K562 (cell line): ENCODE data around the gene SPOUT1. TPM values are rescaled to one million over a fixed set of nuclear protein-coding genes. Genes with fewer than 3 reads are reported as not detected.

Experiments
- ATAC-seq: fragments of 200-7000 bp; cut with Tn5 transposase; 3 replicates; pipeline ENCODE4 v1.9.1; 2020; ENCODE audit warnings: moderate library complexity
- BruUV-seq: library from RNA; stranded (reverse); fragments of 400-500 nt; replicated peaks from 2 replicates; lab custom pipeline; 2021; lab: Mats Ljungman, UMichigan
- CTCF ChIA-PET: fragments of 300-600 bp; formaldehyde crosslinking; extraction: SDS; loops from one replicate; lab custom pipeline; 2021; ENCODE audit warnings: low intra/inter-chr PET ratio; lab: Yijun Ruan, JAX
- POLR2A ChIA-PET: fragments of 300-600, 350-650 bp; sonication (Branson Sonifier 250); formaldehyde crosslinking; extraction: SDS; loops from one replicate; lab custom pipeline; 2021; ENCODE audit warnings: antibody characterized with exemption, inconsistent platforms; lab: Yijun Ruan, JAX
- DNase-seq, 4 experiments: peaks; one replicate each; pipeline versions ENCODE4 v3.0.0 to v3.0.0-alpha.2; 2011 to 2018; ENCODE audit warnings: low spot score in 3 of 4, mixed read lengths in 3 of 4; ENCODE audit errors: extremely low read depth in 1 of 4
- FAIRE-seq: peaks from 2 replicates; lab custom pipeline; 2011; peaks lifted over from hg19 to GRCh38; lab: Jason Lieb, UNC
- H2AFZ ChIP-seq: 2 replicates; pipeline ENCODE4 v1.6.0; 2011; ENCODE audit warnings: low read depth, low read length, control low read depth, inconsistent platforms
- H3K27ac ChIP-seq: fragments of 200-600 bp; 3 replicates; pipeline ENCODE4 v1.8.0; 2011; ENCODE audit warnings: low read depth, mild to moderate bottlenecking, control low read depth, inconsistent platforms, low read length, moderate library complexity, mixed read lengths; ENCODE audit errors: extremely low read depth
- H3K27me3 ChIP-seq, 2 experiments: fragments of 300-600 bp in 1 of 2; 2 replicates in 1 of 2; 3 replicates in 1 of 2; pipeline versions ENCODE4 v1.6.0 to v1.8.0; 2011; ENCODE audit warnings: inconsistent platforms in 2 of 2, low read length in 2 of 2, mild to moderate bottlenecking in 1 of 2, mixed read lengths in 1 of 2, moderate library complexity in 1 of 2; ENCODE audit not compliant: control insufficient read depth in 2 of 2, insufficient read depth in 2 of 2
- H3K36me3 ChIP-seq: fragments of 300-600 bp; 3 replicates; pipeline ENCODE4 v1.8.0; 2011; ENCODE audit warnings: mild to moderate bottlenecking, low read length, inconsistent platforms; ENCODE audit not compliant: control insufficient read depth, insufficient read depth
- H3K4me1 ChIP-seq, 2 experiments: fragments of 200-600 bp in 1 of 2; replicated peaks in 1 of 2; 2 replicates in 1 of 2; 3 replicates in 1 of 2; pipeline versions ENCODE4 v1.5.1 to v1.8.0; 2011; ENCODE audit warnings: inconsistent platforms in 2 of 2, low read length in 2 of 2, mild to moderate bottlenecking in 1 of 2, mixed read lengths in 1 of 2, moderate library complexity in 1 of 2; ENCODE audit not compliant: control insufficient read depth in 2 of 2, insufficient read depth in 2 of 2
- H3K4me2 ChIP-seq: 2 replicates; pipeline ENCODE4 v1.6.1; 2011; ENCODE audit warnings: low read length, control low read depth, inconsistent platforms, mixed read lengths; ENCODE audit not compliant: insufficient read depth
- H3K4me3 ChIP-seq: fragments of 200-600 bp; sonication (generic), shearing (Covaris generic); 2 replicates; pipeline ENCODE4 v1.5.1; 2016; ENCODE audit warnings: control low read depth, inconsistent platforms
- H3K79me2 ChIP-seq: fragments of 200-600 bp; 3 replicates; pipeline ENCODE4 v1.8.0; 2011; ENCODE audit warnings: low read length, inconsistent platforms; ENCODE audit not compliant: control insufficient read depth, insufficient read depth
- H3K9ac ChIP-seq, 2 experiments: 2 replicates each; pipeline versions ENCODE4 v1.6.0 to v1.6.1; 2011; ENCODE audit warnings: low read depth in 2 of 2, low read length in 2 of 2, control low read depth in 1 of 2, inconsistent platforms in 1 of 2, mild to moderate bottlenecking in 1 of 2, mixed read lengths in 1 of 2; ENCODE audit not compliant: insufficient read depth in 1 of 2
- H3K9me1 ChIP-seq: one replicate; pipeline ENCODE4 v1.6.0; 2011; ENCODE audit warnings: inconsistent platforms, mild to moderate bottlenecking, low read length, moderate library complexity; ENCODE audit not compliant: control insufficient read depth, insufficient read depth
- H3K9me3 ChIP-seq: replicated peaks from 2 replicates; pipeline ENCODE4 v1.5.1; 2011; ENCODE audit warnings: low read depth, low read length, inconsistent platforms; ENCODE audit not compliant: control insufficient read depth, insufficient read depth
- H4K20me1 ChIP-seq: replicated peaks from 2 replicates; pipeline ENCODE4 v1.6.1; 2011; ENCODE audit warnings: low read length, inconsistent platforms, mixed read lengths; ENCODE audit not compliant: control insufficient read depth, insufficient read depth
- NFE2L1 ChIP-seq: fragments of 450-650 bp; IDR thresholded peaks from 2 replicates; pipeline ENCODE4 v1.6.1; 2016; ENCODE audit warnings: missing genetic modification characterization, low read depth, mild to moderate bottlenecking, missing compliant biosample characterization, moderate library complexity, borderline replicate concordance
- POLR2G ChIP-seq: fragments of 200-400 bp; formaldehyde crosslinking; IDR thresholded peaks from 2 replicates; pipeline ENCODE4 v1.6.1; 2017; ENCODE audit warnings: low read depth, mild to moderate bottlenecking, antibody characterized with exemption, low read length, moderate library complexity
- RBFOX2 ChIP-seq: fragments of 200-400 bp; formaldehyde crosslinking; IDR thresholded peaks from 2 replicates; pipeline ENCODE4 v1.6.1; 2017; ENCODE audit warnings: low read depth, mild to moderate bottlenecking, low read length, moderate library complexity
- SREBF2 ChIP-seq: sonication (generic); formaldehyde crosslinking; IDR thresholded peaks from 2 replicates; pipeline ENCODE4 v1.4.0; 2020; ENCODE audit warnings: mild to moderate bottlenecking, missing genetic modification reagents
- WGBS: fragments of 100-300 bp; shearing (Covaris generic); methylation state at CpG from one replicate; pipeline ENCODE4 v1.1.6; 2016; ENCODE audit warnings: low coverage, mixed read lengths; ENCODE audit not compliant: insufficient coverage; ENCODE audit errors: missing lambda C conversion rate; 5-methylcytosine and 5-hydroxymethylcytosine counted together
- in situ Hi-C: fragments of 300-500 bp; cut with MboI; formaldehyde crosslinking; loops from 4 replicates; pipeline ENCODE4 v1.15.0; 2018; ENCODE audit warnings: inconsistent platforms, mixed read lengths
- intact Hi-C: fragments of 100-400 bp; cut with micrococcal nuclease; formaldehyde crosslinking; loops from 2 replicates; pipeline ENCODE4 v1.14.2; 2022
- polyA plus RNA-seq, 8 experiments: library from polyadenylated mRNA; depleted of rRNA in 4 of 8; stranded (reverse) in 5 of 8; unstranded in 3 of 8; fragments of >200 nt; fragmentation: Nextera tagmentation in 2 of 8; fragmentation: Illumina TruSeq in 1 of 8; extraction: Ambion mirVana in 2 of 8; extraction: Trizol in 1 of 8; gene quantifications; 2 replicates each; pipeline versions ENCODE4 v1.2.1 to v1.2.3, GENCODE V29; 2011 to 2014; ENCODE audit warnings: inconsistent platforms in 1 of 8, missing spikeins in 1 of 8
- total RNA-seq, 7 experiments: library from RNA; depleted of rRNA in 6 of 7; stranded (reverse); fragments of >200 nt in 6 of 7; fragmentation: Illumina TruSeq in 2 of 7; extraction: Trizol in 2 of 7; gene quantifications; 2 replicates each; pipeline versions ENCODE4 v1.2.1 to v1.2.3, GENCODE V29; 2011 to 2021; ENCODE audit warnings: low replicate concordance in 1 of 7
- TF ChIP-seq, protein P1 (sequence below), 3 experiments: IDR thresholded peaks in 2 of 3; conservative IDR thresholded peaks in 1 of 3; 2 replicates each; pipeline ENCODE4 v1.5.1; 2011 to 2012; ENCODE audit warnings: low read length in 3 of 3, mild to moderate bottlenecking in 3 of 3, control low read depth in 2 of 3, improper control_type of control experiment in 1 of 3, inconsistent platforms in 1 of 3, low read depth in 1 of 3, mixed read lengths in 1 of 3, moderate library complexity in 1 of 3; ENCODE audit not compliant: insufficient read depth in 2 of 3

SPOUT1 gene
- total and polyA plus RNA-seq, 9 of the 15 experiments (the other 6 are each of a cell fraction or from before 2014, with no cell fraction given), result 10.6 to 121 (median 37.4) TPM

DNA sequence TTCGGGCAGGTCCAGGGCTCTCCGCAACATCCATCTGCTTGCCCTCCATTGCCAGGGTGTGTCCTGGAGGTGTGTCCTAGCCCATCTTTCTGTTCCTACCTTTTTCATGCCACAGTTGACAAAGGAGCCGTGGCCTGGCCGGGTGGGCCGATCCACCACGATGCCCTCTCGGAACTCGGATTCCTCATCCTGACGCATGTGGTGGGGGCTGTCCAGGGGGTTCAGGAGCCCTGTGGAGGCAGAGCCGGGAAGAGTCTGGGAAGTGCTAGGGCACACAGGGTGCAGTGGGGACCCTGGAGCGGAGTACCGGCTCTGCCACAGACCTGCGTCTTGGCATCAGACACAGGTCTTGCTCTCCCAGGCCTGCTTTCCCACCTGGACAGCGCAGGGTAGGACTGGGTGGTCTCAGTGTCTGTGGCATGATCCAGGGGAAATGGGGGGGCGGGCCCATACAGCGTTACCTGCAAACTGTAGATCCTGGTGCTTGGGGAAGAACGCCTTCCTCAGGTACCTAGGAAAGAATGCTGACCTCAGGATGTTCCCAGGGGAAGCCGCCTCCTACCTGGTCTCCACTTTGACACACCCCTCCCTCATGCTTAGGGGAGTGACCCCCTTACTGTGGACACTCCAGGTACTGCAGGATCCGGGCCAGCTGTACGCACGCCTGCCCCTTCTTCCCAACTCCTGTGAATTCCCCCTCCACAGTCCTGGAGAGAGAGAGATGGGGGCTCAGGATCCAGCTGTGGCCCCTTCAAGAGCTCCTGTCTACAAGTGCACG lies 3.5 kb downstream of the SPOUT1 start:
- WGBS, result 96% methylated on average over 20 of the region's 22 CpGs
- H3K4me3 ChIP-seq, result no peak overlapping the region
- no peaks in the 10 kb centered on the region for H3K9me3 ChIP-seq
- no peak overlapping the region for H3K4me2 ChIP-seq
- H3K9ac ChIP-seq, result no peak overlapping the region
- H2AFZ ChIP-seq, result no peak overlapping the region
- CTCF ChIA-PET, result no interaction called here
- FAIRE-seq (no peak), DNase-seq (peak in 2 of 4 experiments; percentile 56 to 57), ATAC-seq (no peak)
- peaks cover 17% of the 10 kb centered on the region for H3K79me2 ChIP-seq
- TF ChIP-seq SREBF2, result no peak
- TF ChIP-seq, protein P1, sequence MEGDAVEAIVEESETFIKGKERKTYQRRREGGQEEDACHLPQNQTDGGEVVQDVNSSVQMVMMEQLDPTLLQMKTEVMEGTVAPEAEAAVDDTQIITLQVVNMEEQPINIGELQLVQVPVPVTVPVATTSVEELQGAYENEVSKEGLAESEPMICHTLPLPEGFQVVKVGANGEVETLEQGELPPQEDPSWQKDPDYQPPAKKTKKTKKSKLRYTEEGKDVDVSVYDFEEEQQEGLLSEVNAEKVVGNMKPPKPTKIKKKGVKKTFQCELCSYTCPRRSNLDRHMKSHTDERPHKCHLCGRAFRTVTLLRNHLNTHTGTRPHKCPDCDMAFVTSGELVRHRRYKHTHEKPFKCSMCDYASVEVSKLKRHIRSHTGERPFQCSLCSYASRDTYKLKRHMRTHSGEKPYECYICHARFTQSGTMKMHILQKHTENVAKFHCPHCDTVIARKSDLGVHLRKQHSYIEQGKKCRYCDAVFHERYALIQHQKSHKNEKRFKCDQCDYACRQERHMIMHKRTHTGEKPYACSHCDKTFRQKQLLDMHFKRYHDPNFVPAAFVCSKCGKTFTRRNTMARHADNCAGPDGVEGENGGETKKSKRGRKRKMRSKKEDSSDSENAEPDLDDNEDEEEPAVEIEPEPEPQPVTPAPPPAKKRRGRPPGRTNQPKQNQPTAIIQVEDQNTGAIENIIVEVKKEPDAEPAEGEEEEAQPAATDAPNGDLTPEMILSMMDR (IDR thresholded peaks at IDR 0.05 in 2 of 3, conservative IDR thresholded peaks at IDR 0.05 in 1 of 3; ENCODE audit: insufficient read depth in 2 of 3, low read depth in 1 of 3, low read length in 3 of 3), result 0 out of 6 replicates have a peak, but pooled peaks of 1 of the 3 experiments have one; percentile 27
- TF ChIP-seq POLR2G, result peak; percentile 56
- TF ChIP-seq RBFOX2, result peak; percentile 37
- no peak for TF ChIP-seq NFE2L1 (tag)
- peaks cover 77% of the 10 kb centered on the region for H3K36me3 ChIP-seq
- intact Hi-C loops, result no loop called here
- in situ Hi-C loops, result no loop called here
- H3K9me1 ChIP-seq, result no peaks in the 10 kb centered on the region
- no peak overlapping the region for H3K27ac ChIP-seq
- peaks cover 5 to 54% of the 10 kb centered on the region in 2 experiments; a peak in 4 of 5 replicates for H3K4me1 ChIP-seq
- no peaks in the 10 kb centered on the region for H3K27me3 ChIP-seq
- H4K20me1 ChIP-seq, result 0 out of 2 replicates have a peak, but pooled peaks cover 4% of the 10 kb centered on the region
- no TSS peak for BruUV-seq
- POLR2A ChIA-PET, result interaction anchor here (0.6 to 1.8 kb wide), 2 partner anchors 8 to 129 kb away, joined by 3 to 6 read pairs; partner anchors contain the start of gene ENDOG
